EH (cell line): ENCODE results near the gene INPP4B.

Source experiments
- DNase-seq: peaks from one replicate; pipeline ENCODE4 v3.0.0-alpha.2; 2015; ENCODE audit warnings: low read depth

The INPP4B gene

GRCh38 chr4:142292231-142292630, 553.9 kb downstream of the INPP4B start:
- DNase-seq, result no peak

GRCh38 chr4:142291299-142292050, 554.6 kb downstream of the INPP4B start:
- no peak for DNase-seq

- no peak for DNase-seq
Measured at GRCh38 chr4:142287371-142287770, 558.7 kb downstream of the INPP4B start.

- no peak for DNase-seq
Measured at GRCh38 chr4:142285222-142285583, 560.9 kb downstream of the INPP4B start.

GRCh38 chr4:142284402-142285221, 561.5 kb downstream of the INPP4B start:
- no peak for DNase-seq

- no peak for DNase-seq
Measured at GRCh38 chr4:142282870-142283431, 563.1 kb downstream of the INPP4B start.

- no peak for DNase-seq
Measured at GRCh38 chr4:142281999-142282398, 564.1 kb downstream of the INPP4B start.

GRCh38 chr4:142278663-142279062, 567.4 kb downstream of the INPP4B start:
- no peak for DNase-seq

- DNase-seq, result peak; percentile 55
Measured at GRCh38 chr4:142278171-142278570, 567.9 kb downstream of the INPP4B start.

GRCh38 chr4:142274137-142274536, 572.0 kb downstream of the INPP4B start:
- peak; percentile 66 for DNase-seq

GRCh38 chr4:142272452-142272851, 573.6 kb downstream of the INPP4B start:
- DNase-seq, result no peak

GRCh38 chr4:142271832-142272231, 574.3 kb downstream of the INPP4B start:
- no peak for DNase-seq

- peak; percentile 16 for DNase-seq
Measured at GRCh38 chr4:142267101-142267500, 579.0 kb downstream of the INPP4B start.

- no peak for DNase-seq
Measured at GRCh38 chr4:142265946-142266345, 580.2 kb downstream of the INPP4B start.

GRCh38 chr4:142265536-142265935, 580.6 kb downstream of the INPP4B start:
- peak; percentile 56 for DNase-seq

GRCh38 chr4:142264961-142265360, 581.1 kb downstream of the INPP4B start:
- DNase-seq, result peak; percentile 78

GRCh38 chr4:142262956-142263355, 583.1 kb downstream of the INPP4B start:
- DNase-seq, result no peak

- peak; percentile 81 for DNase-seq
Measured at GRCh38 chr4:142248946-142249345, 597.2 kb downstream of the INPP4B start.

GRCh38 chr4:142243255-142243654, 602.8 kb downstream of the INPP4B start:
- no peak for DNase-seq

GRCh38 chr4:142242156-142242555, 603.9 kb downstream of the INPP4B start:
- DNase-seq, result no peak

GRCh38 chr4:142238589-142238988, 607.5 kb downstream of the INPP4B start:
- peak; percentile 75 for DNase-seq

- peak; percentile 35 for DNase-seq
Measured at GRCh38 chr4:142236268-142236667, 609.8 kb downstream of the INPP4B start.

GRCh38 chr4:142231787-142232186, 614.3 kb downstream of the INPP4B start:
- DNase-seq, result no peak
